ENCODE results near the gene MARCHF2.
"Not testable (repeated sequence)": the region's sequence is repeated elsewhere in the genome, so short reads cannot be mapped to it uniquely, and the experiment has no call there.

MARCHF2 gene

DNA sequence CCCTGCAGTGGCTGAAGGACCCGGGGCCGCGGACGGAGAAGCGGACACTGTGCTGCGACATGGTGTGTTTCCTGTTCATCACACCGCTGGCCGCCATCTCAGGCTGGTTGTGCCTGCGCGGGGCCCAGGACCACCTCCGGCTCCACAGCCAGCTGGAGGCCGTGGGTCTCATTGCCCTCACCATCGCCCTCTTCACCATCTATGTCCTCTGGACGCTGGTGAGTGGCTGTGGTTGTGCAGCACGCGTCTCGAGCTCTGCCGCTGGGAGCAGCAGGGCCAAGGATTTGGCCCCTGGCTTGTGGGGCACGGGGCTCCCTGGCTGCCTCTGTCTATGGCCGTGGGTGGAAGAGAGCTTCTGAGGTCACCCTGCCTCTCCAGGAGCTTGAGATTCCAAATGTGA is 17.5 kb downstream of the MARCHF2 start:
- FAIRE-seq (no peak), DNase-seq (ENCODE audit: insufficient read length, low spot score) (no peak)
- TF ChIP-seq POLR2AphosphoS5 (IDR thresholded peaks at IDR 0.05; ENCODE audit: low read depth, low read length), result no peak
- no peak for TF ChIP-seq SPI1 (IDR thresholded peaks at IDR 0.05; ENCODE audit: low read depth, low read length)
- no peak for TF ChIP-seq PAX5 (IDR thresholded peaks at IDR 0.05; ENCODE audit: insufficient read depth, low read length, severe bottlenecking)
- no peak for TF ChIP-seq POLR2A (IDR thresholded peaks at IDR 0.05; ENCODE audit: low read depth, low read length)
- TF ChIP-seq POU2F2 (IDR thresholded peaks at IDR 0.05; ENCODE audit: low read depth, low read length), result no peak
- TF ChIP-seq TAF1 (IDR thresholded peaks at IDR 0.05; ENCODE audit: low read depth, low read length), result no peak

GRCh38 chr19:8438236-8438635 is 25.1 kb downstream of the MARCHF2 start:
- DNase-seq (ENCODE audit: insufficient read length, low spot score), result no peak
- no peak for FAIRE-seq
- TF ChIP-seq POLR2AphosphoS5 (IDR thresholded peaks at IDR 0.05; ENCODE audit: low read depth, low read length) (no peak), PAX5 (IDR thresholded peaks at IDR 0.05; ENCODE audit: insufficient read depth, low read length, severe bottlenecking) (no peak), TAF1 (IDR thresholded peaks at IDR 0.05; ENCODE audit: low read depth, low read length) (no peak), POU2F2 (IDR thresholded peaks at IDR 0.05; ENCODE audit: low read depth, low read length) (no peak), SPI1 (IDR thresholded peaks at IDR 0.05; ENCODE audit: low read depth, low read length) (no peak), POLR2A (IDR thresholded peaks at IDR 0.05; ENCODE audit: low read depth, low read length) (no peak)

DNA sequence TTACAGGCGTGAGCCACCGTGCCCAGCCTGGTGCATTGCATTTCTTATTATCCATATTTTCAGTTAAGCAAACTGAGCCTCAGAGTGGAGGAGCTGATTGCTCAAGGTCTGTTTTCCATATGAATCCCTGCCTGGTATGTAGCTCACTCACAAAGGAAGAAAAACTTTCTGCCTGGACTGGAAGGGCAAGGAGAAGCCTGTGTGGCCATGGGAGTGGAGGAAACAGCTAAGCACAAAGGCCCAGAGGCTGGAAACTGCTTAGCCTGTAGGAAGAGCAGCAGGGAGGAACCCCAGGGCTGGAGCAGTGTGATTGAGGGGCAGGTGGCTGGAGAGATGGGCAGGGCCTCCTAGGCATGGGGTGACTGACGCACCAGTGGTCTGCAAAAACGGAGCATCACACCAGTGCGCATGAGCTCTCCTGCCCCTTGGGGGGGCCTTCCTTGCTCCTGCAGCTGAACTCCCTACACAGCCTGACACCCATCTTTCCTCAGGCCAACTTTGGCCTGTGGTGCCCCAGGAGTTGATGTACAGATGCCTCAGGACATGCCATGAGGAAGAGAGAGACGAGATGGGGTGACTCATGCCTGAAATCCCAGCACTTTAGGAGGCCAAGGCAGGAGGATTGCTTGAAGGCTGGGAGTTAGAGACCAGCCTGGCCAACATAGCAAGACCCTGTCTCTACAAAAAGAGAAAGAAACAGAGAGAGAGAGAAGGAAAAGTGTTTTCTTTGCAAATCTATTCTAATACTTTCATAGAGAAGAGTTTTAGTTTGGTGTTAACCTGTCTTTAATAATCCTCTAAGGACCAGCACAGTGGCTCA is 28.8 kb downstream of the MARCHF2 start:
- no peak for FAIRE-seq
- no peak for DNase-seq (ENCODE audit: insufficient read length, low spot score)
- TF ChIP-seq PAX5 (IDR thresholded peaks at IDR 0.05; ENCODE audit: insufficient read depth, low read length, severe bottlenecking), result no peak
- TF ChIP-seq POU2F2 (IDR thresholded peaks at IDR 0.05; ENCODE audit: low read depth, low read length), result no peak
- no peak for TF ChIP-seq TAF1 (IDR thresholded peaks at IDR 0.05; ENCODE audit: low read depth, low read length)
- TF ChIP-seq SPI1 (IDR thresholded peaks at IDR 0.05; ENCODE audit: low read depth, low read length), result no peak
- no peak for TF ChIP-seq POLR2AphosphoS5 (IDR thresholded peaks at IDR 0.05; ENCODE audit: low read depth, low read length)
- no peak for TF ChIP-seq POLR2A (IDR thresholded peaks at IDR 0.05; ENCODE audit: low read depth, low read length)

- DNase-seq (ENCODE audit: insufficient read length, low spot score); FAIRE-seq: not testable (repeated sequence)
Observed at GRCh38 chr19:8444140-8444676, 31.1 kb downstream of the MARCHF2 start.

GRCh38 chr19:8444677-8445487 is 31.8 kb downstream of the MARCHF2 start, which contains the start of gene HNRNPM:
Gene HNRNPM, plus strand, starts transcription at chr19:8444975. Its CDS starts 24 bp downstream, at chr19:8444999.
- no peak for TF ChIP-seq SPI1 (IDR thresholded peaks at IDR 0.05; ENCODE audit: low read depth, low read length)
- no peak for TF ChIP-seq PAX5 (IDR thresholded peaks at IDR 0.05; ENCODE audit: insufficient read depth, low read length, severe bottlenecking)
- TF ChIP-seq POU2F2 (IDR thresholded peaks at IDR 0.05; ENCODE audit: low read depth, low read length), result peak; percentile 44; the same call in 1 of the 2 replicates
- peak; percentile 91 for TF ChIP-seq POLR2AphosphoS5 (IDR thresholded peaks at IDR 0.05; ENCODE audit: low read depth, low read length)
- peak; percentile 83 for TF ChIP-seq POLR2A (IDR thresholded peaks at IDR 0.05; ENCODE audit: low read depth, low read length)
- TF ChIP-seq TAF1 (IDR thresholded peaks at IDR 0.05; ENCODE audit: low read depth, low read length), result peak; percentile 97
- DNase-seq (ENCODE audit: insufficient read length, low spot score) (peak; percentile 97), FAIRE-seq (peak; percentile 99)

DNA sequence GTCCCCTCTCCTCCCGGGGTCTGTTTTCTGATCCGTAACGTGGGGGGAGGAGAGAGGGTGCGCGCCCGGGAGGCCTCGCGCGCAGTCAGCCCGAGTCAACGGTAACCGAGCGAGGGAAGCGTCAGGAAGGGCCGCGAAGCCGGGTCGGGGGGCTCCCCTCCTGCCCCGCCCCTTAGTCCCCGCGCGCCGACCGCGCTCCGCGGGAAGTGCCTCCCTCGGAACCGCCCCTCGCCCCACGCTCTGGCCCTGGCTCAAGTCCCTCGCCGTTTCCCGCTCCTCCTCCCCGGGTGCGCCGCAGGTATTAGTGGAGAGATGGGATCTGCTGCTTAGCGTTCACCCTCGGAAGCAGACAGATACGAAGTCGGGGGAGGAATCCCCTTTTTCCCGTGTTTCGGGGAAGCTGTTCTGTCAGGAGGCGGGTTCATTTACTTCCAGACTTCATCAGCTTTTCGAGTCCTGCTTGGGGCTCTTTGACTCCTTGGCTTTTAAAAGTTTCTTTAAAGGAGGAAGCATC is 32.4 kb downstream of the MARCHF2 start:
- DNase-seq (ENCODE audit: insufficient read length, low spot score) (no peak), FAIRE-seq (peak; percentile 50)

GRCh38 chr19:8446061-8446709 is 33.1 kb downstream of the MARCHF2 start:
- FAIRE-seq, result peak; percentile 71
- DNase-seq (ENCODE audit: insufficient read length, low spot score), result no peak
- TF ChIP-seq PAX5 (IDR thresholded peaks at IDR 0.05; ENCODE audit: insufficient read depth, low read length, severe bottlenecking) (no peak), POLR2AphosphoS5 (IDR thresholded peaks at IDR 0.05; ENCODE audit: low read depth, low read length) (no peak), POLR2A (IDR thresholded peaks at IDR 0.05; ENCODE audit: low read depth, low read length) (no peak), SPI1 (IDR thresholded peaks at IDR 0.05; ENCODE audit: low read depth, low read length) (no peak), TAF1 (IDR thresholded peaks at IDR 0.05; ENCODE audit: low read depth, low read length) (no peak), POU2F2 (IDR thresholded peaks at IDR 0.05; ENCODE audit: low read depth, low read length) (no peak)

More for the DNA sequence above, 32.4 kb downstream of the MARCHF2 start:
- TF ChIP-seq POU2F2 (IDR thresholded peaks at IDR 0.05; ENCODE audit: low read depth, low read length) (no peak), PAX5 (IDR thresholded peaks at IDR 0.05; ENCODE audit: insufficient read depth, low read length, severe bottlenecking) (no peak), POLR2AphosphoS5 (IDR thresholded peaks at IDR 0.05; ENCODE audit: low read depth, low read length) (no peak), TAF1 (IDR thresholded peaks at IDR 0.05; ENCODE audit: low read depth, low read length) (no peak), SPI1 (IDR thresholded peaks at IDR 0.05; ENCODE audit: low read depth, low read length) (no peak), POLR2A (IDR thresholded peaks at IDR 0.05; ENCODE audit: low read depth, low read length) (no peak)

- FAIRE-seq, result no peak
- DNase-seq (ENCODE audit: insufficient read length, low spot score), result no peak
- TF ChIP-seq POLR2AphosphoS5 (IDR thresholded peaks at IDR 0.05; ENCODE audit: low read depth, low read length) (no peak), PAX5 (IDR thresholded peaks at IDR 0.05; ENCODE audit: insufficient read depth, low read length, severe bottlenecking) (no peak), SPI1 (IDR thresholded peaks at IDR 0.05; ENCODE audit: low read depth, low read length) (no peak), POLR2A (IDR thresholded peaks at IDR 0.05; ENCODE audit: low read depth, low read length) (no peak), POU2F2 (IDR thresholded peaks at IDR 0.05; ENCODE audit: low read depth, low read length) (no peak), TAF1 (IDR thresholded peaks at IDR 0.05; ENCODE audit: low read depth, low read length) (no peak)
Observed at GRCh38 chr19:8449830-8450229, 36.7 kb downstream of the MARCHF2 start.

Data from GM12891 (cell line).